ENCODE results near the gene DMXL2. TPM values are rescaled to one million over a fixed set of nuclear protein-coding genes. Genes with fewer than 3 reads are reported as not detected.

DMXL2 gene
- total RNA-seq, 1 experiment from 2014 or later, result 10.9 TPM

GRCh38 chr15:51470512-51470911, 152.1 kb downstream of the DMXL2 start:
- Histone ChIP-seq H3K36me3 (ENCODE audit: low read depth, low read length) (no peaks in the 10 kb centered on the region), H3K27me3 (ENCODE audit: low read length) (no peaks in the 10 kb centered on the region), H3K4me1 (ENCODE audit: insufficient read depth, low read length) (no peaks in the 10 kb centered on the region), H3K4me3 (ENCODE audit: low read length) (no peak overlapping the region), H3K9ac (ENCODE audit: low read length) (no peak overlapping the region), H3K9me3 (ENCODE audit: low read length) (no peaks in the 10 kb centered on the region), H3K27ac (ENCODE audit: low read length) (no peak overlapping the region), H4K20me1 (ENCODE audit: low read length) (no peaks in the 10 kb centered on the region), H2AFZ (ENCODE audit: low read length) (no peak overlapping the region), H3K79me2 (ENCODE audit: low read length) (no peaks in the 10 kb centered on the region), H3K4me2 (ENCODE audit: low read length) (no peak overlapping the region), H3F3A (ENCODE audit: low read length, unreplicated experiment) (no peaks in the 10 kb centered on the region), H3K9me2 (replicated peaks; ENCODE audit: low read length) (no peaks in the 10 kb centered on the region)
- ATAC-seq, result no peak
- ChIA-PET POLR2A (ENCODE audit: unreplicated experiment) (no interaction called here), CTCF (interaction anchor here (0.7 kb wide), 1 partner anchor 67 kb away, joined by 3 read pairs; no protein-coding TSS in a partner anchor)
- no peak for DNase-seq
- intact Hi-C loops (cut with micrococcal nuclease), result no loop called here
- TF ChIP-seq, protein P1, sequence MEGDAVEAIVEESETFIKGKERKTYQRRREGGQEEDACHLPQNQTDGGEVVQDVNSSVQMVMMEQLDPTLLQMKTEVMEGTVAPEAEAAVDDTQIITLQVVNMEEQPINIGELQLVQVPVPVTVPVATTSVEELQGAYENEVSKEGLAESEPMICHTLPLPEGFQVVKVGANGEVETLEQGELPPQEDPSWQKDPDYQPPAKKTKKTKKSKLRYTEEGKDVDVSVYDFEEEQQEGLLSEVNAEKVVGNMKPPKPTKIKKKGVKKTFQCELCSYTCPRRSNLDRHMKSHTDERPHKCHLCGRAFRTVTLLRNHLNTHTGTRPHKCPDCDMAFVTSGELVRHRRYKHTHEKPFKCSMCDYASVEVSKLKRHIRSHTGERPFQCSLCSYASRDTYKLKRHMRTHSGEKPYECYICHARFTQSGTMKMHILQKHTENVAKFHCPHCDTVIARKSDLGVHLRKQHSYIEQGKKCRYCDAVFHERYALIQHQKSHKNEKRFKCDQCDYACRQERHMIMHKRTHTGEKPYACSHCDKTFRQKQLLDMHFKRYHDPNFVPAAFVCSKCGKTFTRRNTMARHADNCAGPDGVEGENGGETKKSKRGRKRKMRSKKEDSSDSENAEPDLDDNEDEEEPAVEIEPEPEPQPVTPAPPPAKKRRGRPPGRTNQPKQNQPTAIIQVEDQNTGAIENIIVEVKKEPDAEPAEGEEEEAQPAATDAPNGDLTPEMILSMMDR (conservative IDR thresholded peaks at IDR 0.05; ENCODE audit: low read depth, low read length), result no peak
- TF ChIP-seq EZH2 (IDR thresholded peaks at IDR 0.05; ENCODE audit: low read length, unreplicated experiment), result no peak
- no peak for TF ChIP-seq EZH2phosphoT487 (IDR thresholded peaks at IDR 0.05; ENCODE audit: borderline replicate concordance, low read length)
- BruUV-seq (replicated peaks), result no TSS peak

DNA sequence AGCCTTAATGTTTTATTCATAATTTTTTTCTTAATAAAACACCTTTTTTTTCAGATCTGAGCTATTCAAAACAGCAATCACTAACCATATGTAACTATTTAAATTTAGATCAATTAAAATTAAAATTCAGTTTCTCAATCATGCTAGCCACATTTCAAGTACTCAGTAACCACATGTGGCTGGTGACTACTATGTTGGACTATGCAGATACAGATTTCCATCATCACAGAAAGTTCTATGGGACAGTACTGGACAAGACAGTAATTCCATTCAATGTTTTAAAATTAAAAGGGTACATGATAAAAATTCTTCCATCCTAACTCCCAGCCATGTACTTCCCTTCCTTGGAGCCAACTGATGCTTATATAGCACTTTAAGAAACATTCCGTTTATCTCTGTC, 161.8 kb downstream of the DMXL2 start:
- H3K4me1 ChIP-seq (ENCODE audit: insufficient read depth, low read length), result no peaks in the 10 kb centered on the region
- no peaks in the 10 kb centered on the region for H3K9me3 ChIP-seq (ENCODE audit: low read length)
- CTCF ChIA-PET, result no interaction called here
- no peaks in the 10 kb centered on the region for H3K79me2 ChIP-seq (ENCODE audit: low read length)
- H2AFZ ChIP-seq (ENCODE audit: low read length), result no peak overlapping the region
- DNase-seq (no peak), ATAC-seq (no peak)
- H3K27me3 ChIP-seq (ENCODE audit: low read length), result no peaks in the 10 kb centered on the region
- H3F3A ChIP-seq (ENCODE audit: low read length, unreplicated experiment), result no peaks in the 10 kb centered on the region
- no peak overlapping the region for H3K4me2 ChIP-seq (ENCODE audit: low read length)
- intact Hi-C loops (cut with micrococcal nuclease), result no loop called here
- H3K4me3 ChIP-seq (ENCODE audit: low read length), result no peak overlapping the region
- BruUV-seq (replicated peaks), result no TSS peak
- POLR2A ChIA-PET (ENCODE audit: unreplicated experiment), result no interaction called here
- H3K9ac ChIP-seq (ENCODE audit: low read length), result no peak overlapping the region
- TF ChIP-seq EZH2 (IDR thresholded peaks at IDR 0.05; ENCODE audit: low read length, unreplicated experiment), result no peak
- TF ChIP-seq, protein P1 (conservative IDR thresholded peaks at IDR 0.05; ENCODE audit: low read depth, low read length), result no peak
- TF ChIP-seq EZH2phosphoT487 (IDR thresholded peaks at IDR 0.05; ENCODE audit: borderline replicate concordance, low read length), result no peak
- no peaks in the 10 kb centered on the region for H4K20me1 ChIP-seq (ENCODE audit: low read length)
- no peaks in the 10 kb centered on the region for H3K9me2 ChIP-seq (replicated peaks; ENCODE audit: low read length)
- H3K36me3 ChIP-seq (ENCODE audit: low read depth, low read length), result no peaks in the 10 kb centered on the region
- H3K27ac ChIP-seq (ENCODE audit: low read length), result no peak overlapping the region

DNA sequence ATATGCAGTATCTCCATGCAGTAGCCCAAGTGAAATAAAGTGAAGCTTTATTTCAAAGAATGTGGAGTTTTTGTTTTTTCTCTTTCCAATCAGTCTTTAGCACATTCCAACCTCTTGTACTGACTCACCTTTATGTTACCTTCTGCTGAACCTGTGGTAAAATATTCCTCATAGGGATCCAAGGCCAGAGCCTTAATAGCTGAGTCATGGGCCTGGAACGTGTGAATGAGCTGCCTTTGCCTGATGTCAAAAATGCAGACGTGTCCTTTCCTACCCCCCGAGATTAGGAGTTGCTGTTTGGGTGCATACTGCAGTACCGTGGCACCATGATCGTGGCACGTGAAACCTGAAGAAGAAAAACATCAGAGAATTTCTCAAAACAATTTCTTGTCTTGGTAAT, 172.6 kb downstream of the DMXL2 start:
- no peak for TF ChIP-seq EZH2 (IDR thresholded peaks at IDR 0.05; ENCODE audit: low read length, unreplicated experiment)
- TF ChIP-seq EZH2phosphoT487 (IDR thresholded peaks at IDR 0.05; ENCODE audit: borderline replicate concordance, low read length), result no peak
- TF ChIP-seq, protein P1 (conservative IDR thresholded peaks at IDR 0.05; ENCODE audit: low read depth, low read length), result no peak
- Histone ChIP-seq H3K4me2 (ENCODE audit: low read length) (no peak overlapping the region), H3K4me1 (ENCODE audit: insufficient read depth, low read length) (peaks cover 8% of the 10 kb centered on the region), H3K36me3 (ENCODE audit: low read depth, low read length) (peaks cover 3% of the 10 kb centered on the region; the same call in 1 of the 2 replicates), H3K27me3 (ENCODE audit: low read length) (no peaks in the 10 kb centered on the region), H3K4me3 (ENCODE audit: low read length) (no peak overlapping the region), H2AFZ (ENCODE audit: low read length) (no peak overlapping the region), H3K9me3 (ENCODE audit: low read length) (no peaks in the 10 kb centered on the region), H3K9me2 (replicated peaks; ENCODE audit: low read length) (no peaks in the 10 kb centered on the region), H3F3A (ENCODE audit: low read length, unreplicated experiment) (no peaks in the 10 kb centered on the region), H4K20me1 (ENCODE audit: low read length) (no peaks in the 10 kb centered on the region), H3K27ac (ENCODE audit: low read length) (no peak overlapping the region), H3K79me2 (ENCODE audit: low read length) (no peaks in the 10 kb centered on the region), H3K9ac (ENCODE audit: low read length) (no peak overlapping the region)
- DNase-seq, result peak; percentile 59
- BruUV-seq (replicated peaks), result no TSS peak
- intact Hi-C loops (cut with micrococcal nuclease), result no loop called here
- no peak for ATAC-seq
- ChIA-PET POLR2A (ENCODE audit: unreplicated experiment) (no interaction called here), CTCF (no interaction called here)

Data from PC-3 (cell line).